H9 (cell line): Measurements from ENCODE around the gene RASSF7. TPM values are rescaled to one million over a fixed set of nuclear protein-coding genes. Genes with fewer than 3 reads are reported as not detected.

Experiments used
- DNase-seq: peaks from one replicate; pipeline ENCODE4 v3.0.0-alpha.2; 2017
- H2AFZ ChIP-seq: one replicate; pipeline ENCODE4 v1.6.1; 2013; ENCODE audit warnings: mild to moderate bottlenecking, low read length, control low read depth, moderate library complexity
- H2AK5ac ChIP-seq: 2 replicates; pipeline ENCODE4 v1.6.1; 2013; ENCODE audit warnings: low read length, control low read depth, mixed read lengths; ENCODE audit not compliant: insufficient read length
- H2BK120ac ChIP-seq: one replicate; pipeline ENCODE4 v1.6.1; 2013; ENCODE audit warnings: low read depth, mild to moderate bottlenecking, low read length, control low read depth, inconsistent platforms; ENCODE audit not compliant: poor library complexity, severe bottlenecking
- H2BK12ac ChIP-seq: 2 replicates; pipeline ENCODE4 v1.6.1; 2013; ENCODE audit warnings: low read length, control low read depth, mixed read lengths, low read depth; ENCODE audit not compliant: insufficient read length
- H2BK15ac ChIP-seq: 2 replicates; pipeline ENCODE4 v1.6.1; 2013; ENCODE audit warnings: low read depth, low read length, control low read depth
- H2BK20ac ChIP-seq: one replicate; pipeline ENCODE4 v1.6.1; 2013; ENCODE audit warnings: low read depth, mild to moderate bottlenecking, low read length, control low read depth, inconsistent platforms; ENCODE audit not compliant: poor library complexity, severe bottlenecking
- H2BK5ac ChIP-seq: 2 replicates; pipeline ENCODE4 v1.6.1; 2013; ENCODE audit warnings: low read length, control low read depth, mixed read lengths; ENCODE audit not compliant: insufficient read length
- H3K14ac ChIP-seq: 2 replicates; pipeline ENCODE4 v1.6.1; 2013; ENCODE audit warnings: low read length, control low read depth; ENCODE audit not compliant: insufficient read depth
- H3K18ac ChIP-seq: 2 replicates; pipeline ENCODE4 v1.6.1; 2013; ENCODE audit warnings: low read depth, mild to moderate bottlenecking, mixed read lengths, low read length, control low read depth; ENCODE audit not compliant: insufficient read length
- H3K23ac ChIP-seq: 2 replicates; pipeline ENCODE4 v1.6.1; 2013; ENCODE audit warnings: low read length, control low read depth, mixed read lengths, low read depth; ENCODE audit not compliant: insufficient read length
- H3K23me2 ChIP-seq: 2 replicates; pipeline ENCODE4 v1.6.1; 2013; ENCODE audit warnings: low read depth, mild to moderate bottlenecking, mixed read lengths, low read length, control low read depth; ENCODE audit not compliant: insufficient read length, poor library complexity, severe bottlenecking
- H3K27ac ChIP-seq: 2 replicates; pipeline ENCODE4 v1.5.1; 2013; ENCODE audit warnings: low read length, control low read depth, mixed read lengths, low read depth; ENCODE audit not compliant: insufficient read length
- H3K27me3 ChIP-seq: 2 replicates; pipeline ENCODE4 v1.6.1; 2013; ENCODE audit warnings: low read length, control low read depth, inconsistent platforms; ENCODE audit not compliant: insufficient read depth
- H3K4ac ChIP-seq: 2 replicates; pipeline ENCODE4 v1.6.1; 2013; ENCODE audit warnings: low read depth, mild to moderate bottlenecking, control low read depth, inconsistent platforms, low read length, moderate library complexity
- H3K4me1 ChIP-seq: 2 replicates; pipeline ENCODE4 v1.6.1; 2013; ENCODE audit warnings: low read length, control low read depth, inconsistent platforms; ENCODE audit not compliant: insufficient read depth
- H3K4me2 ChIP-seq: 2 replicates; pipeline ENCODE4 v1.6.1; 2013; ENCODE audit warnings: low read length, control low read depth, mixed read lengths; ENCODE audit not compliant: insufficient read length, insufficient read depth
- H3K56ac ChIP-seq: 2 replicates; pipeline ENCODE4 v1.6.1; 2013; ENCODE audit warnings: low read depth, mild to moderate bottlenecking, mixed read lengths, low read length, control low read depth; ENCODE audit not compliant: insufficient read length
- H3K79me1 ChIP-seq: 2 replicates; pipeline ENCODE4 v1.6.1; 2013; ENCODE audit warnings: low read depth, mild to moderate bottlenecking, moderate library complexity, low read length, control low read depth, inconsistent platforms; ENCODE audit not compliant: insufficient read depth, poor library complexity, severe bottlenecking
- H3K79me2 ChIP-seq: 2 replicates; pipeline ENCODE4 v1.6.1; 2013; ENCODE audit warnings: low read length, control low read depth, inconsistent platforms; ENCODE audit not compliant: insufficient read depth
- H3K9ac ChIP-seq: 2 replicates; pipeline ENCODE4 v1.6.1; 2013; ENCODE audit warnings: low read length, control low read depth, mixed read lengths; ENCODE audit not compliant: insufficient read length; ENCODE audit errors: extremely low read depth
- H3K9me3 ChIP-seq: one replicate; pipeline ENCODE4 v1.6.1; 2013; ENCODE audit warnings: low read depth, low read length, inconsistent platforms; ENCODE audit not compliant: control insufficient read depth
- H3T11ph ChIP-seq: one replicate; pipeline ENCODE4 v1.6.1; 2013; ENCODE audit warnings: mild to moderate bottlenecking, low read length, control low read depth, inconsistent platforms
- H4K20me1 ChIP-seq: one replicate; pipeline ENCODE4 v1.6.1; 2013; ENCODE audit not compliant: control insufficient read depth, insufficient read length, insufficient read depth
- H4K5ac ChIP-seq: 2 replicates; pipeline ENCODE4 v1.6.1; 2013; ENCODE audit warnings: low read depth, mild to moderate bottlenecking, mixed read lengths, low read length, control low read depth; ENCODE audit not compliant: insufficient read length
- H4K8ac ChIP-seq: replicated peaks from 2 replicates; pipeline ENCODE4 v1.6.1; 2013; ENCODE audit warnings: low read length, control low read depth, mixed read lengths, low read depth; ENCODE audit not compliant: insufficient read length
- H4K91ac ChIP-seq: 2 replicates; pipeline ENCODE4 v1.6.1; 2013; ENCODE audit warnings: low read depth, mild to moderate bottlenecking, moderate library complexity, mixed read lengths, low read length, control low read depth; ENCODE audit not compliant: insufficient read length
- H3K27ac Mint-ChIP-seq, 3 experiments: 2 replicates in 2 of 3; 3 replicates in 1 of 3; pipeline ENCODE4 v1.8.0; 2020 to 2021; ENCODE audit warnings: mixed read lengths in 3 of 3, mild to moderate bottlenecking in 1 of 3, moderate library complexity in 1 of 3
- H3K27me3 Mint-ChIP-seq: 2 replicates; pipeline ENCODE4 v1.8.0; 2021; ENCODE audit warnings: low read depth, mild to moderate bottlenecking, moderate library complexity, mixed read lengths
- H3K36me3 Mint-ChIP-seq, 3 experiments: 2 replicates in 2 of 3; 3 replicates in 1 of 3; pipeline ENCODE4 v1.8.0; 2020 to 2021; ENCODE audit warnings: low read depth in 3 of 3, mixed read lengths in 3 of 3; ENCODE audit not compliant: insufficient read depth in 1 of 3
- H3K4me1 Mint-ChIP-seq, 2 experiments: 2 replicates each; pipeline ENCODE4 v1.8.0; 2020; ENCODE audit warnings: mixed read lengths in 2 of 2
- H3K4me3 Mint-ChIP-seq, 2 experiments: 2 replicates in 1 of 2; 3 replicates in 1 of 2; pipeline ENCODE4 v1.8.0; 2020 to 2021; ENCODE audit warnings: mild to moderate bottlenecking in 2 of 2, mixed read lengths in 2 of 2, moderate library complexity in 1 of 2
- H3K9me3 Mint-ChIP-seq, 2 experiments: 2 replicates in 1 of 2; 3 replicates in 1 of 2; pipeline ENCODE4 v1.8.0; 2020; ENCODE audit warnings: mild to moderate bottlenecking in 2 of 2, mixed read lengths in 2 of 2, moderate library complexity in 1 of 2
- WGBS: extraction: QIAGEN DNeasy Blood & Tissue Kit; methylation state at CpG from one replicate; pipeline ENCODE4 v1.1.7; 2013; ENCODE audit warnings: missing lambda C conversion rate, low lambda C conversion rate, mixed read lengths; ENCODE audit not compliant: insufficient read length; ENCODE audit errors: extremely low coverage; 5-methylcytosine and 5-hydroxymethylcytosine counted together
- total RNA-seq: library from RNA; stranded (reverse); gene quantifications from 2 replicates; pipeline ENCODE4 v1.2.1, GENCODE V29; 2021
- TF ChIP-seq, protein P1 (sequence below): fragments of 200-600 bp; sonication (generic); conservative IDR thresholded peaks from 3 replicates; pipeline ENCODE4 v1.8.0; 2021; ENCODE audit warnings: antibody characterized with exemption, mild to moderate bottlenecking

RASSF7 gene
- total RNA-seq, 1 experiment from 2014 or later = 26.3 TPM

DNA sequence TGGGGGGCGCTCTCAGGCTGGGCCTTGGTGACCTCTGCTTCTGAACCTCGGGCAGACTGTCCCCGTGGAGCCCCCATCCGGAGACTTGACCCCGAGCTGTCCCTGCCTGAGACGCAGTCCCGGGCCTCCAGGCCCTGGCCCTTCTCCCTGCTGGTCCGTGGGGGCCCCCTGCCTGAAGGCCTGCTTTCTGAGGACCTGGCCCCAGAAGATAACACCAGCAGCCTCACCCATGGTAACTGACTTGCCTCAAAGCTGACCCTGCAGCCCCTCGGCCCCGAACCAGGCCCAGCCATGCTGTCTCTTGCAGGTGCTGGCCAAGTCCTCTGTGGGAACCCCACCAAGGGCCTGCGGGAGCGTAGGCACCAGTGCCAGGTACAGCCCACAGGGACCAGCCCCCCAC lies 9.2 kb upstream of the RASSF7 start:
- Histone ChIP-seq H4K20me1 (no peaks in the 10 kb centered on the region), H2BK12ac (no peak overlapping the region), H3K4me1 (no peaks in the 10 kb centered on the region), H2AK5ac (no peak overlapping the region), H2BK15ac (no peak overlapping the region), H3K79me2 (no peaks in the 10 kb centered on the region), H3T11ph (no peak overlapping the region), H3K56ac (no peak overlapping the region), H3K4me2 (no peak overlapping the region), H3K23me2 (peaks cover 7% of the 10 kb centered on the region), H3K14ac (no peak overlapping the region), H4K8ac (no peak overlapping the region), H3K27ac (no peak overlapping the region), H4K5ac (no peak overlapping the region), H3K18ac (no peak overlapping the region), H3K79me1 (no peaks in the 10 kb centered on the region), H3K23ac (no peak overlapping the region), H2BK120ac (no peak overlapping the region), H2BK20ac (no peak overlapping the region), H3K9ac (no peak overlapping the region), H3K9me3 (no peaks in the 10 kb centered on the region), H4K91ac (no peak overlapping the region), H2BK5ac (no peak overlapping the region), H3K4ac (no peak overlapping the region), H3K27me3 (no peaks in the 10 kb centered on the region; the same call in 1 of the 2 replicates), H2AFZ (no peak overlapping the region)
- Mint-ChIP-seq H3K27ac (no peak overlapping the region), H3K4me3 (no peak overlapping the region), H3K4me1 (peaks cover 3 to 4% of the 10 kb centered on the region in 2 experiments), H3K27me3 (peaks cover 15% of the 10 kb centered on the region), H3K36me3 (no peaks in the 10 kb centered on the region; a peak in 1 of 7 replicates), H3K9me3 (no peaks in the 10 kb centered on the region; a peak in 2 of 5 replicates)
- WGBS = no CpG with 5 or more reads among the region's 12 CpGs
- no peak for DNase-seq
- TF ChIP-seq, protein P1, sequence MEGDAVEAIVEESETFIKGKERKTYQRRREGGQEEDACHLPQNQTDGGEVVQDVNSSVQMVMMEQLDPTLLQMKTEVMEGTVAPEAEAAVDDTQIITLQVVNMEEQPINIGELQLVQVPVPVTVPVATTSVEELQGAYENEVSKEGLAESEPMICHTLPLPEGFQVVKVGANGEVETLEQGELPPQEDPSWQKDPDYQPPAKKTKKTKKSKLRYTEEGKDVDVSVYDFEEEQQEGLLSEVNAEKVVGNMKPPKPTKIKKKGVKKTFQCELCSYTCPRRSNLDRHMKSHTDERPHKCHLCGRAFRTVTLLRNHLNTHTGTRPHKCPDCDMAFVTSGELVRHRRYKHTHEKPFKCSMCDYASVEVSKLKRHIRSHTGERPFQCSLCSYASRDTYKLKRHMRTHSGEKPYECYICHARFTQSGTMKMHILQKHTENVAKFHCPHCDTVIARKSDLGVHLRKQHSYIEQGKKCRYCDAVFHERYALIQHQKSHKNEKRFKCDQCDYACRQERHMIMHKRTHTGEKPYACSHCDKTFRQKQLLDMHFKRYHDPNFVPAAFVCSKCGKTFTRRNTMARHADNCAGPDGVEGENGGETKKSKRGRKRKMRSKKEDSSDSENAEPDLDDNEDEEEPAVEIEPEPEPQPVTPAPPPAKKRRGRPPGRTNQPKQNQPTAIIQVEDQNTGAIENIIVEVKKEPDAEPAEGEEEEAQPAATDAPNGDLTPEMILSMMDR = no peak
